HuH-7 (cell line): ENCODE data around the gene RNF112.

Source experiments
- DNase-seq: peaks from one replicate; pipeline ENCODE4 v3.0.0; 2011; ENCODE audit warnings: low spot score

The RNF112 gene, protein sequence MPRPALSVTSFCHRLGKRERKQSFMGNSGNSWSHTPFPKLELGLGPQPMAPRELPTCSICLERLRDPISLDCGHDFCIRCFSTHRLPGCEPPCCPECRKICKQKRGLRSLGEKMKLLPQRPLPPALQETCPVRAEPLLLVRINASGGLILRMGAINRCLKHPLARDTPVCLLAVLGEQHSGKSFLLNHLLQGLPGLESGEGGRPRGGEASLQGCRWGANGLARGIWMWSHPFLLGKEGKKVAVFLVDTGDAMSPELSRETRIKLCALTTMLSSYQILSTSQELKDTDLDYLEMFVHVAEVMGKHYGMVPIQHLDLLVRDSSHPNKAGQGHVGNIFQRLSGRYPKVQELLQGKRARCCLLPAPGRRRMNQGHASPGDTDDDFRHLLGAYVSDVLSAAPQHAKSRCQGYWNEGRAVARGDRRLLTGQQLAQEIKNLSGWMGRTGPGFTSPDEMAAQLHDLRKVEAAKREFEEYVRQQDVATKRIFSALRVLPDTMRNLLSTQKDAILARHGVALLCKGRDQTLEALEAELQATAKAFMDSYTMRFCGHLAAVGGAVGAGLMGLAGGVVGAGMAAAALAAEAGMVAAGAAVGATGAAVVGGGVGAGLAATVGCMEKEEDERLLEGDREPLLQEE

DNA sequence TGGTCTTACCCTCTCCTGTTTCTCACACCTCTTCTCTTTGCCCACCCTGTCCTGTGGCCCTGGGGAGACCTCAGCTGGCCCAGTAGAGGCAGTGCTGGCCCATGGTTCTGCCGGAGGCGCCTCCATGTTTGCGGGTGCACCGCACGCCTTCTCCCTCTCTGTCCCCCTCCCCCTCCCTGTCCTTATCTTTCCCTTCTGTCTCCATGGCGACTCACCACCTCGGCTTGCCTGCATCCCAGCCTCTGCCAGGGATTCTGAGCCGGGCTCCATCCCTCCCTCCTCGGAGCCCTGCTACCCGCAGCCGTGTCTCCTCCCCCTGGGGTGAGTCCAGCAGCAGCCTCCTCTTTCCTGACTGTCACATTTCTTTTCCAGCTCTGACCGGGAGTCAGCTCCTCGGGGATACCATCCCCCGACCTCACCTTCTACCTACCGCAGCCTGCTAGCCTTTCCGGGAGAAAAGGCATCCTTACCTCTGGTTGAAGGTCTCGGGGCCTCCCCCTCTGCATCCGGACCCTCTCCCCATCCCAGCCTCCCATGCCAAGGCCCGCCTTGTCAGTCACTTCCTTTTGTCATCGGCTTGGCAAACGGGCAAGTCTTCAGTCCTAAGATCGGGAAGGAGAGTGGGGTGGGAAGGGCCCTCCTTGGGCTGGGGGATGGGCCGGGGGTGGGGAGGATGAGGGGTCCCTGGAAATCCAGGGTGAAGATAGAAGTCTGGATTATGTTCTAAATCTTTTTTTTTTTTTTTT lies at the start of gene RNF112:
Gene RNF112 (plus strand): TSS at position 358 of the 746 bp plus-strand sequence. CDS start 177 bp downstream, at position 535.
- DNase-seq = no peak

DNA sequence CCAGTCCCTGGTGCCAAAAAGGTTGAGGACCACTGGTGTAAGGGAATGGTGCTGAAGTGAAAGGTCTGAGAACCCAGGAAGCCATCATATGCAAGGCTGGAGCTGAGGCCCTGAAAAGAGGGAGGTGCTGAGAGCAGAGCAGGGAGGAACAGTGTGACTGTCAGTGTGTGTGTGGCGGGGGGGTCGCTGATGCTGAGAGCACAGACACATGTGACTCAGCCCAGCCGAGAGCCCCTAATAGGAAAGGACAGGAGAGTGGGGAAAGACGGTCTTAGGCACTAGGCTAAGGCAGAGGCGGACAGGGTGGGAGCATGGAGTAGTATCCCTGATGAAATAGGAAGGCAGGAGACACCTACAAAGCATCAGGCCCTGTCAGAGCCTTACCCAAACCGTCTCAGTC lies 49.7 kb upstream of the RNF112 start:
- DNase-seq = no peak

DNA sequence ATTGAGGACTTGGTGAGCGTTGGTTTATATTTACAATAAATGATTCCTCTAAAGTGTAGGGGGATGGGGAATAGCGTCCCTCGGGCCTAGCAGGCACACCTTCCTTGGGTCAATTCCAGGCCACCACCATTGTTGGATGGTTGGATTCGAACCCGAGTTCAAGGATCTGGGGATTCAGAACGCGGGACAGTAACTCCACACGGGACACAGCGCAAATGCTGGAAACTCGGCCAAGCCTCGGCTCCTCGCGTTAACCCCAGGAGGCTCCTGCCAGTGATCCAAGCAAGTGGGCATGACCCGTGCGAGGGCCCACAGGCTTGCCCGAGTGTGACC lies 49.1 kb upstream of the RNF112 start:
- DNase-seq = no peak

DNA sequence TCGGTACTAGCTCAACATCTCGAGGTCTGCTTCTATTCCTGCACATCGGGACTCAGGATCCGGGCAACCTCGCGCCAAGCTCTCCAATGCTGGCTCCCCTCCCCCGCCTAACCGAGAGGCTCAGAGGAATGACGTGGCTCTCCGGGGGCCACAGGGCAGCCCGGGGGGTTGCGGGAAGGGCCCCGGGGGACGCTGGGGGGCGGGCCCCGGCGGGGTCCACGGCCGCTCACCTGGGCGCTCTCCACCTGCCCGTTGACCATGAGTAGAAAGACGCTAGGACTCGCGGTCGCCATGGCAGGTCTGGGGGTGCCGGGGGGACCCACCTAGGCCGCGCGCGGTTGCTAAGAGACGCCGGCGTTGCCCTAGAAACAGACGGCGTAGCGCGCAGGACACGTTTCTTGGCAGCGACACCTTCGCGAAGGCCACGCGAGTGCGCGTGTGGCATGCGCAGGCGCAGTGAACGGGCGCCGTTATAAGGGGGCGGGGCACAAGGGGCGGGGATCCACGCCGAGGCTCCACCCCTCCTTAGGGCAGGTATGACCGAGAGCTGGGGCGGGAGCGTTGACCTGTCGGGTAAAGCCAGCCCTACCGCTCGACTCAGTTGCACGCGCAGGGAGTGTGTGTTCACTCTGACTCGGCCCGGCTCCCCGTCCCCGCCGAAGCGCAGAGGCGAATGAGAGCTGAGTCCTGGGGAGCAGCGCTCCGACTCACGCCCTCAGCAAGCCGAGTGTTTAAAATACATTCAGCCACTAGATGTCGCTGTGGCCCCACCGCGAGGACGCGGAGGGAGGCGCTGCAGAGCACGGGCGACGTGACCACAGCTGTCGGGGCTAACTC lies 48.5 kb upstream of the RNF112 start, which contains the start of gene B9D1:
Gene B9D1 (minus strand): TSS at position 447 of the 837 bp plus-strand sequence. CDS start 154 bp downstream, at position 293.
- DNase-seq = peak; percentile 85

DNA sequence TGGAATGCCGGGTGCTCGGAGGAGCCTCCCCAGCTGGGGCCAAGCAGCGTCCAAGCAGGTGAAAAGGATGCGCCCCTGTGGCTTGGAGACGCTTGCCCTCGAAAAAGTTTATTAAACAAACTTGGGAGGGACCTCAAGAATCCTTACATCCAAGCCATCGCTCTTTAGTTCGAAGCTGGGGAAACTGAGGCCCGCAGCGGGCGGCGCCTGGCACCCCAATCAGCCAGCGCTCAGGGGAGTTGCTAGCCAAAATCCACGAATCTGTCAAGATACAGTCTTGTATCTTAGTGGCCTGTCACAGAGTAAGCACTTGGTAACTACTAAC lies 48.0 kb upstream of the RNF112 start:
- no peak for DNase-seq

DNA sequence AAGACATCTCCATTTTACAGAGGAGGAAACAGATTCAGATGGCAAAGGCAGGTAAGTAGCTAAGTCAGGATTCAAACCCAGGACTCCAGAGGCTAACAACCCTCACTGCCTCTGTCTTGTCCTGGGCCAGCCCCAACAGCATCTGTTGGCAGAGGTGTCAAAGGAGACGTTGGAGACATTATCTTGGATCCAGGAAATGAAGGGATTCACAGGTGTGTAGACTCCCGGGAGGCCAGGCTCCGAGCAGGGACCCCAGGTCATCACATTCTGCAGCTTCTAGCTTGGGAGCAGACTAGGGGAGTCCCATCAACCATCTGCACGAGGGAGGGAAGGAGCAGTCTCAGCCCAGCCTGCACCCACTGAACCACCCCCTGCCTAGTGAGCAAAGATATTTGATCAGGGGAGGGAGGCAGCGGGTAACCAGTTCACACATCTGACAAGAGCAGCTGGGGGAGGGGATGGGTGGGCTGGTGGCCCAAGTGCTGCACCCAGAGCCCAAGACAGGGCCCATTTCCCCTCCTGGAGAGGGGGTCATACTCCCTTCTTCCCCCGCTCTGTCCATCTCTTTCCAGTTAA lies 47.5 kb upstream of the RNF112 start:
- no peak for DNase-seq

DNA sequence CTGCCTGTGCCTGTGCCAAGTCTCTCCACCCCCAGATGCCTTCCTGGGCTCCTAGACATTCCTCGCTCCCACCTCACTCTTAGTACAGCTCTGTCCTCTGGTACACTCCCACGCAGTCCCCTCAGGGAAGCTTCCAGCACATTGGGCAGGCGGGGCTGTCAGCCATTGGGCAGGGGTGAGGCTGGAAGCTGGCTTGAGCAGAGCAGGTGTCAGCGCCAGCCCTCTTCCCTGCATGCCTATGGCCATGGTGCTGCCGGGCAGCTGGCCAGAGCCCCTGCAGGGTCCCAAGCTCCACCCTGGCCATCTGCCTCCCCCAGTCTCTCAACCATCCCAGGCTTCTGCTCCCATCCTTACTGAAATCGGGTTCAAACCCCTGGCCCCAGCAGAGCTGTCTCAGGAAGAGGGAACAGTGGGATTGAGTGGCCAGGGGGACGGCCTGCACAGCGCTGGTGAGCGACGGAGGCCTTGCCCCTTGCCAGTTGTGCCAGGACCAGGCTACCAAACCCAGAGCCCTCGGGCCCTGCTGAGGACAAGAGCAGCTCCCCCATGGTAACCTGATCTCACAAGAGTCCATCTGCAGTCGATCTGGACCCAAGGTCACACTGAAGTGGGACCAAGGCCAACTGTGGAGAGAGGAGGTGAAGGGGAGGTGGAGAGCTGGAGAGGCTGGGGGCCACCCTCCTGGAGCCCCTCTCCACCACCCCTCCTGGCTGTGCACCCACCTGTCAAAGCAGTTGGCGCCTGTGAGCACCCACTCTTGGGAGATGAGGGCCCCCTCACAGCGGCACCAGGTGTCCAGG lies 46.1 kb upstream of the RNF112 start:
- DNase-seq = no peak

DNA sequence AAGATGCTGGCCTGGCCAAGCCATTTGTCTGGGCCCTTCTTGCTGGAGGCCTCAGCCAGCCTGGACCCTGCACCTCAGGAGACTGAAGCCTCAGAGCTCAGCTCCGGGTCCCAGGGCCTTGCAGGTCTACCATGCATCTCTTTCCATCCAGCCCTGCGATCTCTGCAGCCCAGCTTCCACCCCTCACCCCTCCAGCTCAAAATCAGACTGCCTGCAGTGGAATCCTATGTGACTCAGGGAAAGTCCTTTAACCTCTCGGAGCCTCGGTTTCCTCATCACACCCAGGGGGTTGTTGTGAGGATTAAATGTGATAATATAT lies 45.6 kb upstream of the RNF112 start:
- no peak for DNase-seq

DNA sequence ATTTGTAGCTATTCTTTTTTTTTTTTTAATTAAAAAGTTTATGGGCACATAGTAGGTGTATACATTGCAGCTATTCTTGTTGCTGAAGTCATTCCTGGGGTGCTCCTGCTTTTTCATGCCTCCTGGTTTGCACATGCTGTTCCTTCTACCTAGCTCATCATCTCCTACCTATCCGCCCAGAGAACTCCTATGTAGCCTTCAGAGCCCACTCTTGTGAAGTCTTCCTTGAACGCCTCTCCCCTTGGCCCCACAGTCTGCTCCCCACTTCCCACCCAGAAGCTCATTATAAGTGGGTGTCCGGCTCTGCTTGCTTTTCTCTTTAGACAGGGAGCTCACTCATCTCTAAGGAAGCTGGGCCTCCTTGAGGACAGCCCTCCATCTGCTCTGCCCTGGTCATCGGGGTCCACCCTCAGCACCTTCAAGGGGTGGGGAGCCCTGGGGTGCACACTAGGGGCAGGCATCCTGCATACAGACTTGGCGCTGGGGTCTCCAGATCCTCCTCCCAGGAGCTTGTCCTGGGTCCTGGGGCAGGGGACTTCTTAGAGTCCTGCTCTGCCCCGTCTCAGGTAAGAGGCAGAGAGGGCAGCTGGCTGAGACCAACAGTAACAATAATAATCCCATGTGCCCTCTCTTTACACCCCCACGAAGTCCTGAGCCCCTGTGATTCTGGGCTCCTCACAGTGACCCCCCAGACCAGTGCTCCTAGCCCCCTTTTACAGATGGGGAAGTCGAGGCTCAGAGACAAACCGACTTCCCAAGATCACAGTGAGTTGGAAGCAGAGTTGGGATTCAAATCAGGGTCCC lies 45.0 kb upstream of the RNF112 start:
- no peak for DNase-seq

DNA sequence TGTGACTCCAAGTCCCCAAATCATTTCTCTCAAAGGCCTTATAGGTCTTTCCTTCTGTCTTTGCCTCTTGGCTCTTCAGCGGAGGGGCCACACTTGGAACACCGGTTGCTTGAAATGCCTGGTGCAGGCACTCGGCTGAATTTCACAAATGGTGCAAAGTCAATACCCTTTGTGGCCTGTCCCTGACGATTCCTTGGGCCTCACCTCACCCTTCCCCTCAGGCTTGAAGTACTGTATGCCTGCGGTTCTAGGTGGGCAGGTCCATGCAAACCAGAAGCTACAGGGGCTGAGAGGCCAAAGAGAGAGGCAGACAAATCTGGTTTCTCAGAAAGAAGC lies 44.4 kb upstream of the RNF112 start:
- no peak for DNase-seq

DNA sequence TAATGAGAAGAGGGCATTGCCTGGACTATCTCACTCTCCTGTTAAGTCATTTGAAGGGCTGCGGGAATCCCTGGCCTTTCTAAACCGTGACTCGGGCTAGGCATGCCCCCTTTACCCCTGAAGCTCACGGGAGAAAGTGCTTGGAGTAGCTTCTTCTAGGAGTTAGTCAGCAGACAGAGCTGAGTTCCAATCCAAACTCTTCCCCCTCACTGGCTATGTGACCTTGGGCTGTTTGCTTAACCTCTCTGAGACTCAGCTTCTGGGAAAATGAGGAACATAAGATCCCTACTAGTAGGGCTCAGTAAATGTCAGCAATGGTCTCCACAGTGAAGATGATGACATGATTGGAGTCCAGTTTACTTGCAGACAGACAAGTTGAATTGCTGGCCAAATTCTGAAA lies 42.8 kb upstream of the RNF112 start:
- DNase-seq = no peak

DNA sequence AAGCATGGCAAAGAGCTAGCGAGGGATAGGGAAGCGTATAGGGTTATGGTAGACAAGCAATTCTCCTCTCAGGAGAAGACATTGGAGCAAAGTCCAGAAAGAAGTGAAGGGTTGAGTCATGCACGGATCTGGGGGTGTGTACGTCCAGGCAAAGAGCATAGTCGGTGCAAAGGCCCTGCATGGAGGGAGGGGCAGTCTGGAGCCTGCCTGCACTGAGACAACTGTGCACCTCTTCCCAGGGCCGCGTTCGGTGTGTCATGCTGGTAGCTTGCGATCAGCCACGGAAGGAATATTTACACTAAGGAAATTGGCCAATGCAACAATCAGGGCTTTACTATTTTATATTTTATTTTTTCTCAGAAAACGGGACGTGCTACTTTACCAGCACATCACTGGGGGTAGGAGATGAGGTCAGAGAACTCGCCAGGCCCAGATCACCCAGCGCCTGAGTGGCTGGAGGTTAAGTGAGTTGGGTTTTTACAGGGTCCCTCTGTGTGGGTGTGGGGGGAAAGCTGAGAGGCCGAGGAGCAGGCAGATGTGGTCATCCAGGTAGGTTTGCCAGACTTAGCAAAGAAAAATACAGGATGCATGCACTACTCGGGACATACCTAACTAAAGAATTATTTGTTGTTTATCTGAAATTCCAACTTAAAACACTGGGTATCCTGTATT lies 41.8 kb upstream of the RNF112 start:
- DNase-seq = no peak

DNA sequence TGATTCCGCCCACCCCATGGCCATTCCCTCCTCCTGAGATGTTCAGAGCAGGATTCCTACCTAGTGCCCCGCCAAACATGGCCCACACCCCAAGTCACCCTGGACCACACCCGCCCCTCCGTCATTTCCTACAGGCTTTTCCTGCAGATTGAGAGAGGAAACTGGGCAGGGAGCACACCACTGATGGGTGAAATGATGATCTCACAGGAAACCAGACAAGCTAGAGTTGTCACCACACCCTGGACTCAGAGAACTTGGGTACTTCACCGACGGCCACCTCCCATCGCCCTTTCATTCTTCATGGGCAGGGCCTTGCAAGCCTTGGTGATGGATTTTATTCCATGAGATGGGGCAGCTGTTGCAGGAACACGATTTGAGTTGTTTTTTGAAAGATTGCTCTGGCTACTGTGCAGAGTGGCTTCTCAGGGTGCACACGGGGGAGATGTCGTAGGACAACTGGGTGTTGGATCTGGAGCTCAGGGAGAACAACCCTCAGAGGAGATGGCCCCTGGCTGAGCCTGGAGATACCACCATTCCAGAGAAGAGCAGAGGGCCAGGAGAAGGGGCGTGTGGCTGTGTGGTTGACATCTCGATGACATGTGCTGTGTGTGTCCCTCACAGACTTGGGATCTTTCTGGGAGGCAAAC lies 41.1 kb upstream of the RNF112 start:
- DNase-seq = no peak

DNA sequence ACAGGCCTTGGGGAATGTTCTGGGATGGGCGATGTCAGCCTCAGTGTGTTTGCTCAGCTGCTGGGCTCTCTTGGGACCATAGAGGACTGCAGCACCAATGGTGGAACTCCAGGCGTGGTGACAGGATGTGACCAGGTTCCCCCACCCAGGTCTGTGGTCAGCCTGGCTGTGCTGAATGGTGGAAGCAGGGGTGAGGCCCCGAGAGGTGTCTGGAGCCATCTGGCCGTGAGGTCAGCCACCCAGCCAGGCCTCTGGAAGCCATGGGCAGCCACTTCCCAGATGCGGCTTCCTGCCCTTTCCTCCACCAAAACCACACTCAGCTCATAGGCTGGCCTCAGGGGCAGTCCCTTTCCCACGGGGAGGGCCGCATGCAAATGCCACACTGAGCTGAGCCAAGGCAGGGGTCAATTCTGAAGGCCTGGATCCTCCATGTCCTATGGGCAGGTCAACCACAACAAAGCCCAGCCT lies 40.5 kb upstream of the RNF112 start:
- no peak for DNase-seq

DNA sequence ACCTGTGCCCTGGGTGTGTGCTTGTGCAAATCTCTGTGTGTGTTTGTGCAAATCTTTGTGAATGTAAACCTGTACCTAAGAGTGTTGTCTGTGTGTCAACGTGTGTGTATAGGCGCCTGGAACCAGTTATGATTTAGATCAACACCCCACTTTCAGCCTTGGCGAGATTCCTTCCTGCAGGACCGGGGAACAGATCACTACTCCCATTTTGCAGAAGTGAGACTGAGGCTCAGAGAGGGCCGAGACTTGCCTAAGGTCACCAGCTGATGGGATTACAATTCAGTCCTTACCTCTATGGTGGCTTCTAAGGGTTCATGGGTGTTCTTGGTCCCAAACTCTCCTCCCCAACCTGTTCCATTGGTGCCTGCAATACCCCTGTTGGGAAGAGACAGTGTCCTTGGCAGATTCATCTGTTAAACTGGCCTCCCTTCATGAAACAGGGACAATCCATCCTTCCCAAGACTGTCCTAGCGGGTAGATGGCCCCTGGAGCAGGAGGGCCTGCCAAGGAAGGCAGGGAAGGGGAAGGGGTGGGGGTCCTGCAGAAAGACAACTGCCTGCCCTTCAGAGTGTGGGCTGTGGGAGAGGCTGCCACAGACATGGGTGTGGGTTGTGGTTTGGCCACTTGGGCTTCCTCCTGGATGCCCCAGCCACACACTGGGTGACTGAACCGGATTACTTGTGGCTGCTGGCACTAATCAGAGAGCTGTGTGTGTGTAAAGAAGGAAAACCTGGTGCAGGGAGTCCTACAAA lies 39.6 kb upstream of the RNF112 start:
- no peak for DNase-seq

DNA sequence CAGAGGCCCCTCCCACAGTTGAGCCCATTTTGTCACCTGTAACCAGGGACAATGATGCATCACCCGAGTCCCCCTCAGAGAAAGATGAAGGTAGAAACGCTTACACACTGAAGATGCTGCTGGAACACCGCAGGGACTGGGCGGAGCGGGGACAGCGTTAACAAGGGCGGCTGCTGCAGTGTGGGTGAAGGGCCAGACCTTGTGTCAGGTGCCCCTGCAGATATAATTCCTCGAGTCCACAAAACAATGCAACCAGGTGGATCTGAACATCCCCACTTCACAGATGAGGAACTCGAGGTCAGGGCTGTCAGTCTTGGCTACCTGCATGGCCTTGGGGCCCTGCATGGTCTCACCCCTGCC lies 39.0 kb upstream of the RNF112 start:
- no peak for DNase-seq

DNA sequence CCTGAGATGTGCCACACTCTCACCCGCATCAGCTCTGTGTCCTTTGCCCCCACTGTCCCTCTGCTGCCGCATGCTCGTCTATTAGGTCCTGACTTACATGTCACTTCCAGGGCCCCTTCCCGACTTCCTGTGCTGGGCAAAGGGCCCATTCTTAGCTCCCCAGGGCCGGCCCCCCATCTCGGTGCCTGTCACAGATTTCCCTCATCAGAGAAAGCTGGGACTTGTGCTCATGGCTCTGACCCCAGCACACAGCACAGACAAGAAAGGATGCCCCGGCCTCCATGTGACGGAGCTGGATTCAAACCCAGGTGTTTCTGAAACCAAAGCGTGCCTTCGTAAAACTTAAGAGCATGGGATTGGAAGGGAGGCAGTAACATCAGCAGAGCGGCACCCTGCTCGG lies 38.6 kb upstream of the RNF112 start:
- DNase-seq = no peak

DNA sequence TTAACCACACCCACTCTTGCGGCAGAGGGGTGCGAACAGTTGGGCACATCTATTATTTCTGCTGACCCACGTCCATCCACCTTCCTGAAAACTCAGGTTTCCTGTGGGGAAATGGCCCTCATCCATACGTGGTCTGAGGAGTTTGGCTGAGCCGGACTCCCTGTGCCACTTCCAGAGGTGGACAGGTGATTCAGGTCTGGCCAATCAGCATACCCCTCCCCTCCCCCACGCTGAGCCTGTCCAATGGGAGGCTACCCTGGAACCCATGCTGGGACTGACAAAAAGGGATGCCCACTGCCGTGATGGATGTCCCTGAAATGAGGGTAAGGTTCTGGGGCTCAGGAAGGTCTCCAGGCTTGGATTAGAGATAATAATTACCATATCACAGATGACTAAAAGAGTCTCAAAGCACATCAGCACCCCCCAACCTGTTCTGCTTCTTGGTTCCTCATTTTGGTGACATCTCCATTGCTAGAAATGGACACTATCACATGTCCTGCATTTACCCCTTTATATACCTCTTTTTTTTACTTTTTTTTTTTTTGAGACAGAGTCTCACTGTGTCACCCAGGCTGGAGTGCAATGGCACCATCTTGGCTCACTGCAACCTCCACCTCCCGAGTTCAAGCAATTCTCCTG lies 38.0 kb upstream of the RNF112 start:
- no peak for DNase-seq
